GM18867 (cell line): ENCODE data around the gene FBXO38.

ENCODE experiments used
- ATAC-seq: cut with Tn5 transposase; IDR thresholded peaks from one replicate; pipeline ENCODE4 v1.9.1; 2021; ENCODE audit warnings: mild to moderate bottlenecking, moderate library complexity; ENCODE audit not compliant: unreplicated experiment

The FBXO38 gene

GRCh38 chr5:148385094-148385493 lies 1.3 kb downstream of the FBXO38 start:
- no peak for ATAC-seq

GRCh38 chr5:148386041-148386440 lies 2.3 kb downstream of the FBXO38 start:
- ATAC-seq = no peak

GRCh38 chr5:148387325-148387724 lies 3.6 kb downstream of the FBXO38 start:
- no peak for ATAC-seq

GRCh38 chr5:148388696-148389095 lies 4.9 kb downstream of the FBXO38 start:
- ATAC-seq = peak; percentile 39

GRCh38 chr5:148390914-148391313 lies 7.2 kb downstream of the FBXO38 start:
- no peak for ATAC-seq

- no peak for ATAC-seq
Measured at GRCh38 chr5:148391422-148391821, 7.7 kb downstream of the FBXO38 start.

GRCh38 chr5:148393390-148393741 lies 9.6 kb downstream of the FBXO38 start:
- no peak for ATAC-seq

- no peak for ATAC-seq
Measured at GRCh38 chr5:148394587-148395019, 10.8 kb downstream of the FBXO38 start.

GRCh38 chr5:148395031-148395430 lies 11.3 kb downstream of the FBXO38 start:
- ATAC-seq = no peak

- no peak for ATAC-seq
Measured at GRCh38 chr5:148397968-148398595, 14.3 kb downstream of the FBXO38 start.

- no peak for ATAC-seq
Measured at GRCh38 chr5:148398698-148399121, 15.0 kb downstream of the FBXO38 start.

GRCh38 chr5:148401604-148402003 lies 17.8 kb downstream of the FBXO38 start:
- ATAC-seq = no peak

- ATAC-seq = peak; percentile 74
Measured at GRCh38 chr5:148403344-148403743, 19.6 kb downstream of the FBXO38 start.

- no peak for ATAC-seq
Measured at GRCh38 chr5:148406406-148406805, 22.6 kb downstream of the FBXO38 start.

- ATAC-seq = no peak
Measured at GRCh38 chr5:148408092-148408491, 24.3 kb downstream of the FBXO38 start.

- no peak for ATAC-seq
Measured at GRCh38 chr5:148412124-148412523, 28.4 kb downstream of the FBXO38 start.

- ATAC-seq = no peak
Measured at GRCh38 chr5:148414833-148415232, 31.1 kb downstream of the FBXO38 start.

- ATAC-seq = no peak
Measured at GRCh38 chr5:148416416-148416815, 32.7 kb downstream of the FBXO38 start.

GRCh38 chr5:148416921-148417320 lies 33.2 kb downstream of the FBXO38 start:
- ATAC-seq = no peak

- no peak for ATAC-seq
Measured at GRCh38 chr5:148418511-148418910, 34.8 kb downstream of the FBXO38 start.

GRCh38 chr5:148421661-148422060 lies 37.9 kb downstream of the FBXO38 start:
- no peak for ATAC-seq

GRCh38 chr5:148425808-148426207 lies 42.0 kb downstream of the FBXO38 start:
- no peak for ATAC-seq

- ATAC-seq = no peak
Measured at GRCh38 chr5:148426514-148426913, 42.8 kb downstream of the FBXO38 start.
